CD8-positive, alpha-beta memory T cell (primary cell): Measurements from ENCODE around the gene LRP1B. TPM values are rescaled to one million over a fixed set of nuclear protein-coding genes. Genes with fewer than 3 reads are reported as not detected.

Experiments used
- CTCF ChIA-PET: fragments of 350-600 bp; sonication (Branson Sonifier 250); formaldehyde crosslinking; loops from one replicate; lab custom pipeline; 2021; ENCODE audit warnings: antibody characterized with exemption; lab: Charles Lee
- POLR2A ChIA-PET: fragments of 350-600 bp; sonication (Branson Sonifier 250); formaldehyde crosslinking; loops from one replicate; lab custom pipeline; 2021; ENCODE audit warnings: antibody characterized with exemption; lab: Charles Lee
- DNase-seq, 5 donors: peaks; one replicate each; pipeline versions ENCODE4 v3.0.0 to v3.0.0-alpha.2; 2020 to 2022; ENCODE audit warnings: mixed read lengths in 1 of 5
- H3K27ac ChIP-seq: one replicate; pipeline ENCODE4 v1.7.0; 2013; ENCODE audit warnings: low read depth, mild to moderate bottlenecking, low read length, moderate library complexity
- H3K27me3 ChIP-seq: 2 replicates; pipeline ENCODE4 v1.7.0; 2013; ENCODE audit warnings: low read length, mild to moderate bottlenecking; ENCODE audit not compliant: insufficient read depth, poor library complexity, severe bottlenecking
- H3K36me3 ChIP-seq: 2 replicates; pipeline ENCODE4 v1.7.0; 2013; ENCODE audit warnings: mild to moderate bottlenecking, low read length, moderate library complexity; ENCODE audit not compliant: insufficient read depth
- H3K4me1 ChIP-seq: 2 replicates; pipeline ENCODE4 v1.7.0; 2013; ENCODE audit warnings: mild to moderate bottlenecking, low read length, moderate library complexity; ENCODE audit not compliant: insufficient read depth
- H3K4me3 ChIP-seq: 2 replicates; pipeline ENCODE4 v1.7.0; 2013; ENCODE audit warnings: mild to moderate bottlenecking, low read length
- H3K9me3 ChIP-seq: 2 replicates; pipeline ENCODE4 v1.7.0; 2013; ENCODE audit warnings: mild to moderate bottlenecking, low read length
- H3K27ac Mint-ChIP-seq, 8 donors: one replicate each; pipeline ENCODE4 v1.8.0; 2020 to 2021; ENCODE audit warnings: mixed read lengths in 8 of 8, mild to moderate bottlenecking in 6 of 8, inconsistent platforms in 3 of 8, moderate library complexity in 3 of 8
- H3K27me3 Mint-ChIP-seq, 2 donors: one replicate each; pipeline ENCODE4 v1.8.0; 2020 to 2021; ENCODE audit warnings: mixed read lengths in 2 of 2, mild to moderate bottlenecking in 1 of 2, moderate library complexity in 1 of 2
- H3K36me3 Mint-ChIP-seq, 3 donors: one replicate each; pipeline ENCODE4 v1.8.0; 2020 to 2021; ENCODE audit warnings: mixed read lengths in 3 of 3, inconsistent platforms in 1 of 3, mild to moderate bottlenecking in 1 of 3
- H3K4me1 Mint-ChIP-seq, 3 donors: one replicate each; pipeline ENCODE4 v1.8.0; 2020 to 2021; ENCODE audit warnings: mixed read lengths in 3 of 3, inconsistent platforms in 1 of 3, mild to moderate bottlenecking in 1 of 3
- H3K4me3 Mint-ChIP-seq, 7 donors: one replicate each; pipeline ENCODE4 v1.8.0; 2020 to 2021; ENCODE audit warnings: mixed read lengths in 7 of 7, mild to moderate bottlenecking in 6 of 7, moderate library complexity in 4 of 7, inconsistent platforms in 2 of 7
- H3K9me3 Mint-ChIP-seq, 5 donors: one replicate each; pipeline ENCODE4 v1.8.0; 2020 to 2022; ENCODE audit warnings: mixed read lengths in 5 of 5, mild to moderate bottlenecking in 3 of 5, moderate library complexity in 2 of 5, inconsistent platforms in 1 of 5
- polyA plus RNA-seq: library from polyadenylated mRNA; unstranded; fragments of 300-500 nt; fragmentation: Illumina TruSeq; gene quantifications from one replicate; pipeline ENCODE4 v1.2.3, GENCODE V29; 2021
- total RNA-seq, 2 experiments: library from RNA; stranded (reverse); gene quantifications; one replicate each; pipeline ENCODE4 v1.2.3, GENCODE V29; 2021

The LRP1B gene
- total and polyA plus RNA-seq, 3 experiments from 2014 or later: not detected

DNA sequence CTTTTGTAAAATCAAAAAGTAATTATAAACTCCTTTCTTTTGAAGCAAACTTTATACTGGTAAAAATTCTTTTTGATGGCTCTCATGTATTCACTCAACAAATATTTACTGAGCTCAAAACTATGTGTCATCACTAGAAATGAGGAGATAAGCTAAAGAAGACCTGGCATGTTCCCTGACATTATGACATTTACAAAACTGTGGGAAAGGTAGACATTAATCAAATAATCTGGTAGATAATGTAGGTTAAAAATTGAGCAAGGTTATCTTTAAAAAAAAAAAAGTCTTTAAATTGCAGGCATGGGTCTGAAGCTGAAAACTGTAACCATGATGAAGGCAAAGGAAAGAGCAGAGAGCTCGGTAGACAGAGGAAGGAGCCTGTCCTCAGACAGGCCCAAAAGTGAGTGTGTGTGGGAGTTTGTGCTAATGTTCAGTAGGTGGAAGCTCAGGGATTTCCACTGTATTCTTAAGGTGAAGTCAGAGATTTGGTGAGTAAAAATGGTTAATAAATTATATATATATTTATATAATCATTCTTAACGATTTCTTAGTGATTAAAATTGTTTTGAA is 612.9 kb downstream of the LRP1B start:
- ChIA-PET CTCF (no interaction called here), POLR2A (no interaction called here)
- H3K9me3 ChIP-seq: no peaks in the 10 kb centered on the region
- Mint-ChIP-seq H3K36me3 (no peaks in the 10 kb centered on the region), H3K27me3 (no peaks in the 10 kb centered on the region), H3K9me3 (peaks cover 0 to 33% (median 2%) of the 10 kb centered on the region in 5 donors), H3K4me1 (no peaks in the 10 kb centered on the region), H3K27ac (no peak overlapping the region), H3K4me3 (no peak overlapping the region)
- H3K4me1 ChIP-seq: no peaks in the 10 kb centered on the region
- no peak overlapping the region for H3K4me3 ChIP-seq
- DNase-seq: no peak
- H3K36me3 ChIP-seq: no peaks in the 10 kb centered on the region
- no peaks in the 10 kb centered on the region for H3K27me3 ChIP-seq
- H3K27ac ChIP-seq: no peak overlapping the region

DNA sequence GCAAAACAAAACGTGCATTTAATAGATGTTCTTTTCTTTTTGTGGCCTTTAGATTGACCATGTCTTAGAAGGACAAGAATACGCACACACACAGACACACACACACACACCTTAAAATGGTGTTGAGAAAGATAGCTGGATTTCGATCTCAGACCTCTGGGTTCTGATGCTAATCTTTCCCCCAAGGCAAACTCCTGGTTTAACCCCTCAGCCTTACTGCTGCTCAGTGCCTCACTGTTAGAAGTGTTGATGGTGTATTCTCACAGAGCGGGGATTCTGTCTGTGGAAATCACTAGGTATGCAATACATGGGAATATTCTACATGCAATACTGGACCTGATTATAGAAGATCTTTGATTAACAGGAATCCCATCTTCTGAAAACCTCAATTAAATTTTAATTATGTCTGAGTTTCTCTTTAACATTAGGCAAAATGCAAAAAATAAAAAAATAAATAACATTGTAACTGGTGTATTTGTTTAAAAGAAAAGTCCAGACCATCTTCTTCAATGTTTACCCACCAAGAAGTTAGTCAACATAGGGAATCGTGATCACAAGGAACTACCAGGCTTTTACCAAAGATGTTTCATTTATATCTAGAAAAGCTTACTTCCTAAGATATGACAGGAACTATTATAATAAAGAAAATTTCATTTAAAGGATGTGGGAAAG is 613.5 kb downstream of the LRP1B start:
- Histone ChIP-seq H3K36me3 (no peaks in the 10 kb centered on the region), H3K27ac (no peak overlapping the region), H3K9me3 (no peaks in the 10 kb centered on the region), H3K4me1 (no peaks in the 10 kb centered on the region), H3K4me3 (no peak overlapping the region), H3K27me3 (no peaks in the 10 kb centered on the region)
- DNase-seq: no peak
- ChIA-PET CTCF (no interaction called here), POLR2A (no interaction called here)
- Mint-ChIP-seq H3K4me1 (no peaks in the 10 kb centered on the region), H3K36me3 (no peaks in the 10 kb centered on the region), H3K27ac (no peak overlapping the region), H3K27me3 (no peaks in the 10 kb centered on the region), H3K4me3 (no peak overlapping the region), H3K9me3 (peaks cover 0 to 30% (median 2%) of the 10 kb centered on the region in 5 donors)

DNA sequence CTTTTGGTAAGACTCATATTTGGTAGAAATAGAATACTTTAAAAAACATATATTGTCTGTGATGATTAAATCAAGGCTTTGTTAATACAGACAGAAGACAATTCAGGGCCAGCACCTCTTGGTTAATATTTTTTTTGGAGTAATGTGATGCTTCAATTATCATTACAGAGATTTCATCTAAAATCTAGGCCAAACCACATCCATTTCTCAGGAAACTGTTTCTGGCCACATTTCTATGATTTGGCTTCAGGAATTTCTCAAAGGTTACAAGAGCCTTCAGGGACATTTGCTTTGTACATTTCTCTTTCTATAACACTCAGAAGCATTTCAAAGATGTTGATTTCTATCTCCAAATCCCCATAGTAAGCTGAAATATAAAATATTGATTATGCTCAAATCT is 614.9 kb downstream of the LRP1B start:
- peaks cover 0 to 26% (median 0%) of the 10 kb centered on the region in 5 donors for H3K9me3 Mint-ChIP-seq
- no peaks in the 10 kb centered on the region for H3K9me3 ChIP-seq
- H3K4me3 ChIP-seq: no peak overlapping the region
- H3K27me3 ChIP-seq: no peaks in the 10 kb centered on the region
- H3K27ac ChIP-seq: no peak overlapping the region
- POLR2A ChIA-PET: no interaction called here
- DNase-seq: no peak
- H3K36me3 ChIP-seq: no peaks in the 10 kb centered on the region
- H3K4me1 ChIP-seq: no peaks in the 10 kb centered on the region
- no peak overlapping the region for H3K27ac Mint-ChIP-seq
- CTCF ChIA-PET: no interaction called here
- no peak overlapping the region for H3K4me3 Mint-ChIP-seq
- H3K27me3 Mint-ChIP-seq: no peaks in the 10 kb centered on the region
- no peaks in the 10 kb centered on the region for H3K4me1 Mint-ChIP-seq
- H3K36me3 Mint-ChIP-seq: no peaks in the 10 kb centered on the region

DNA sequence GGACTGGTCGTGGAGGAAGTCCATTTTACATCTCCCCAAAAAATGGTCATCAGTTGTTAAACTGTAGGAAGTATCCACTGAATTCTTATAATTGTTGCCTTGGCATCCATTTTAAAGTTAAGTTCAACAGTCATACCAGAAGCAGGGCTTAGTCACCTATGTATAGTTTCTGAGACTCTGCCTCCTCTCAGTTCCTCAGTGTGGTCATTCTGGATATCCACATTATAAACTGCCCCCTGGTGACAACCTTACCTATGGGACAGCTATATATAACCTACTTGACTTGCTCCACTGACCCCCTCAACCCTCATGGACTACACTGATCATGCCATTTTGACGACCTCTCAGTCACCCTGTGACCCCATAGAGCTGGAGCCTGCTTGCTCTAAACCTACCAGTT is 617.0 kb downstream of the LRP1B start:
- ChIA-PET CTCF (no interaction called here), POLR2A (no interaction called here)
- Histone ChIP-seq H3K4me1 (no peaks in the 10 kb centered on the region), H3K9me3 (no peaks in the 10 kb centered on the region), H3K4me3 (no peak overlapping the region), H3K27me3 (no peaks in the 10 kb centered on the region), H3K27ac (no peak overlapping the region), H3K36me3 (no peaks in the 10 kb centered on the region)
- H3K4me3 Mint-ChIP-seq: no peak overlapping the region
- no peaks in the 10 kb centered on the region for H3K36me3 Mint-ChIP-seq
- H3K27me3 Mint-ChIP-seq: no peaks in the 10 kb centered on the region
- H3K27ac Mint-ChIP-seq: no peak overlapping the region
- H3K9me3 Mint-ChIP-seq: peaks cover 0 to 16% (median 3%) of the 10 kb centered on the region in 5 donors
- no peaks in the 10 kb centered on the region for H3K4me1 Mint-ChIP-seq
- no peak for DNase-seq

GRCh38 chr2:141508806-141509595 is 621.8 kb downstream of the LRP1B start:
- no peaks in the 10 kb centered on the region for H3K27me3 Mint-ChIP-seq
- POLR2A ChIA-PET: no interaction called here
- no peak overlapping the region for H3K4me3 ChIP-seq
- H3K4me3 Mint-ChIP-seq: no peak overlapping the region
- H3K4me1 ChIP-seq: no peaks in the 10 kb centered on the region
- H3K27ac Mint-ChIP-seq: no peak overlapping the region
- H3K4me1 Mint-ChIP-seq: no peaks in the 10 kb centered on the region
- no peaks in the 10 kb centered on the region for H3K9me3 ChIP-seq
- CTCF ChIA-PET: no interaction called here
- H3K9me3 Mint-ChIP-seq: peaks cover 0 to 23% (median 3%) of the 10 kb centered on the region in 5 donors
- H3K27ac ChIP-seq: no peak overlapping the region
- no peaks in the 10 kb centered on the region for H3K36me3 ChIP-seq
- no peaks in the 10 kb centered on the region for H3K27me3 ChIP-seq
- DNase-seq: no peak
- no peaks in the 10 kb centered on the region for H3K36me3 Mint-ChIP-seq

GRCh38 chr2:141508086-141508752 is 622.6 kb downstream of the LRP1B start:
- H3K36me3 Mint-ChIP-seq: no peaks in the 10 kb centered on the region
- no peak for DNase-seq
- no peaks in the 10 kb centered on the region for H3K27me3 Mint-ChIP-seq
- no peak overlapping the region for H3K27ac Mint-ChIP-seq
- POLR2A ChIA-PET: no interaction called here
- H3K4me3 ChIP-seq: no peak overlapping the region
- H3K4me1 Mint-ChIP-seq: no peaks in the 10 kb centered on the region
- no peaks in the 10 kb centered on the region for H3K9me3 ChIP-seq
- H3K27me3 ChIP-seq: no peaks in the 10 kb centered on the region
- no peaks in the 10 kb centered on the region for H3K4me1 ChIP-seq
- H3K27ac ChIP-seq: no peak overlapping the region
- H3K9me3 Mint-ChIP-seq: peaks cover 0 to 28% (median 5%) of the 10 kb centered on the region in 5 donors
- H3K4me3 Mint-ChIP-seq: no peak overlapping the region
- CTCF ChIA-PET: no interaction called here
- no peaks in the 10 kb centered on the region for H3K36me3 ChIP-seq

DNA sequence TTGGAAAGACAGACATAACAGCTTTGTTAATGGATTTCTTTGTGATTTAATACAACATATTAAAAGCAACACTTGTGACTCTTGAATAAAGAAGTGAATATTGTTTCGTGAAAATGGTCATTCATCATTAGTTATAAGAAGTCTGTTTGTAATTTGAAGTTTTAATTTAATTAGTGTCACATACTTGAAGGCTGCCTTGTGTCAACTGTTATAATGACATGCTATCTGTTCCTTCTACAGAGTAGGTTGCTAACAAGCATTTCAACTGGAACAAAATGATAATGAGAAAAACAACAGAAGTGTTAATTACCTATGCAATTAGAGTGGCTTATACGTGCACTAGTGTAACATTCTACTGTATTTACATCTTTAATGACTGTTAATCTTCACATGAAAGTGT is 624.7 kb downstream of the LRP1B start:
- Histone ChIP-seq H3K4me1 (no peaks in the 10 kb centered on the region), H3K4me3 (no peak overlapping the region), H3K27me3 (no peaks in the 10 kb centered on the region), H3K9me3 (no peaks in the 10 kb centered on the region), H3K27ac (no peak overlapping the region), H3K36me3 (no peaks in the 10 kb centered on the region)
- Mint-ChIP-seq H3K27me3 (no peaks in the 10 kb centered on the region), H3K9me3 (peaks cover 0 to 31% (median 5%) of the 10 kb centered on the region in 5 donors), H3K4me3 (no peak overlapping the region), H3K4me1 (no peaks in the 10 kb centered on the region), H3K36me3 (no peaks in the 10 kb centered on the region), H3K27ac (no peak overlapping the region)
- CTCF ChIA-PET: no interaction called here
- DNase-seq: no peak
- POLR2A ChIA-PET: no interaction called here

- CTCF ChIA-PET: no interaction called here
- Mint-ChIP-seq H3K27ac (no peak overlapping the region), H3K36me3 (no peaks in the 10 kb centered on the region), H3K4me3 (no peak overlapping the region), H3K9me3 (peaks cover 0 to 18% (median 5%) of the 10 kb centered on the region in 5 donors), H3K27me3 (no peaks in the 10 kb centered on the region), H3K4me1 (peaks cover 0 to 4% (median 0%) of the 10 kb centered on the region in 3 donors)
- DNase-seq: no peak
- no peak overlapping the region for H3K4me3 ChIP-seq
- no peaks in the 10 kb centered on the region for H3K9me3 ChIP-seq
- POLR2A ChIA-PET: no interaction called here
- no peaks in the 10 kb centered on the region for H3K4me1 ChIP-seq
- H3K27ac ChIP-seq: no peak overlapping the region
- H3K27me3 ChIP-seq: no peaks in the 10 kb centered on the region
- no peaks in the 10 kb centered on the region for H3K36me3 ChIP-seq
Measured at GRCh38 chr2:141501752-141502151, 629.1 kb downstream of the LRP1B start.
